ENCODE measurements around the gene BRF1.

DNA sequence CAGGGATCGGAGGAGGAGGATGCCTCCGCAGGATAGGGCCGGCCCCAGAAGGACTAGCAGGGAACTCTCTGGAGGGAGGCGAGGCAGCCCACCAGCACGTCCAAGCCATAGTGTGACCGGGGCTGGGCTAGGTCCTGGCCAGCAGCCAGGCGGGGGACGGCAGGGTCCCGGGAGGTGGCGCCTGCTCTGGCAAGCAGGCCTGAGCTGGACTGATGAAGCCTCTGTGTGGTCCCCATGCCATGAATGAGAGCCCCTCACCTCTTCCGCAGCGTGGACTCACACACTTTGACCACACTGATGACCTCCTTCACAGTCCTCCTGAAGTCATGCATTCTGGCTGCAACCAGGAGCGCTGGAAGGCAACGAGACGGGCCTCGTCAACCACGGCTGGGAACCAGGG lies 72.2 kb downstream of the BRF1 start:
- TF ChIP-seq POLR2AphosphoS5 (IDR thresholded peaks at IDR 0.05) (no peak), EP300 (IDR thresholded peaks at IDR 0.05) (no peak), POLR2A (IDR thresholded peaks at IDR 0.05) (no peak)
- TF ChIP-seq, protein P1, sequence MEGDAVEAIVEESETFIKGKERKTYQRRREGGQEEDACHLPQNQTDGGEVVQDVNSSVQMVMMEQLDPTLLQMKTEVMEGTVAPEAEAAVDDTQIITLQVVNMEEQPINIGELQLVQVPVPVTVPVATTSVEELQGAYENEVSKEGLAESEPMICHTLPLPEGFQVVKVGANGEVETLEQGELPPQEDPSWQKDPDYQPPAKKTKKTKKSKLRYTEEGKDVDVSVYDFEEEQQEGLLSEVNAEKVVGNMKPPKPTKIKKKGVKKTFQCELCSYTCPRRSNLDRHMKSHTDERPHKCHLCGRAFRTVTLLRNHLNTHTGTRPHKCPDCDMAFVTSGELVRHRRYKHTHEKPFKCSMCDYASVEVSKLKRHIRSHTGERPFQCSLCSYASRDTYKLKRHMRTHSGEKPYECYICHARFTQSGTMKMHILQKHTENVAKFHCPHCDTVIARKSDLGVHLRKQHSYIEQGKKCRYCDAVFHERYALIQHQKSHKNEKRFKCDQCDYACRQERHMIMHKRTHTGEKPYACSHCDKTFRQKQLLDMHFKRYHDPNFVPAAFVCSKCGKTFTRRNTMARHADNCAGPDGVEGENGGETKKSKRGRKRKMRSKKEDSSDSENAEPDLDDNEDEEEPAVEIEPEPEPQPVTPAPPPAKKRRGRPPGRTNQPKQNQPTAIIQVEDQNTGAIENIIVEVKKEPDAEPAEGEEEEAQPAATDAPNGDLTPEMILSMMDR (IDR thresholded peaks at IDR 0.05) = no peak
